ENCODE results near the gene WDR43.

Gene WDR43

GRCh38 chr2:28981016-28981441 lies 86.6 kb downstream of the WDR43 start, which contains the start of gene TOGARAM2:
Gene TOGARAM2 (plus strand): TSS chr2:28981298. CDS start chr2:28994835, 13,537 bp downstream.
- Mint-ChIP-seq H3K36me3 (no peaks in the 10 kb centered on the region), H3K27ac (no peak within 1 kb of the TSS), H3K9me3 (no peaks in the 10 kb centered on the region), H3K4me1 (no peaks in the 10 kb centered on the region), H3K27me3 (peaks cover 4% of the 10 kb centered on the region), H3K4me3 (no peak within 1 kb of the TSS)
- no peak for DNase-seq
- CTCF ChIA-PET, result no interaction called here

- CTCF ChIA-PET, result no interaction called here
- Mint-ChIP-seq H3K27ac (no peak overlapping the region), H3K4me1 (no peaks in the 10 kb centered on the region), H3K4me3 (no peak overlapping the region), H3K27me3 (peaks cover 4% of the 10 kb centered on the region), H3K36me3 (no peaks in the 10 kb centered on the region), H3K9me3 (no peaks in the 10 kb centered on the region)
- no peak for DNase-seq
Observed at GRCh38 chr2:28981620-28982376, 87.3 kb downstream of the WDR43 start.

- Mint-ChIP-seq H3K27ac (no peak overlapping the region), H3K4me3 (no peak overlapping the region), H3K9me3 (no peaks in the 10 kb centered on the region), H3K36me3 (no peaks in the 10 kb centered on the region), H3K4me1 (no peaks in the 10 kb centered on the region), H3K27me3 (peaks cover 4% of the 10 kb centered on the region)
- no peak for DNase-seq
- CTCF ChIA-PET, result no interaction called here
Observed at GRCh38 chr2:28982381-28982950, 88.0 kb downstream of the WDR43 start.

GRCh38 chr2:28986429-28986828 lies 92.0 kb downstream of the WDR43 start:
- H3K4me3 Mint-ChIP-seq, result no peak overlapping the region
- CTCF ChIA-PET, result no interaction called here
- H3K9me3 Mint-ChIP-seq, result no peaks in the 10 kb centered on the region
- no peaks in the 10 kb centered on the region for H3K36me3 Mint-ChIP-seq
- no peak overlapping the region for H3K27ac Mint-ChIP-seq
- peaks cover 7% of the 10 kb centered on the region for H3K27me3 Mint-ChIP-seq
- no peaks in the 10 kb centered on the region for H3K4me1 Mint-ChIP-seq
- no peak for DNase-seq

GRCh38 chr2:28989973-28990372 lies 95.5 kb downstream of the WDR43 start:
- CTCF ChIA-PET, result interaction anchor here (0.7 kb wide), 1 partner anchor 71 kb away, joined by 5 read pairs; no protein-coding TSS in a partner anchor
- Mint-ChIP-seq H3K9me3 (no peaks in the 10 kb centered on the region), H3K36me3 (no peaks in the 10 kb centered on the region), H3K4me1 (no peaks in the 10 kb centered on the region), H3K4me3 (no peak overlapping the region), H3K27me3 (peaks cover 28% of the 10 kb centered on the region), H3K27ac (no peak overlapping the region)
- no peak for DNase-seq

- no peak overlapping the region for H3K27ac Mint-ChIP-seq
- no peaks in the 10 kb centered on the region for H3K36me3 Mint-ChIP-seq
- H3K4me1 Mint-ChIP-seq, result no peaks in the 10 kb centered on the region
- H3K4me3 Mint-ChIP-seq, result no peak overlapping the region
- H3K9me3 Mint-ChIP-seq, result no peaks in the 10 kb centered on the region
- CTCF ChIA-PET, result no interaction called here
- peaks cover 33% of the 10 kb centered on the region for H3K27me3 Mint-ChIP-seq
- no peak for DNase-seq
Observed at GRCh38 chr2:28990445-28990844, 96.0 kb downstream of the WDR43 start.

- CTCF ChIA-PET, result no interaction called here
- no peak for DNase-seq
- Mint-ChIP-seq H3K27ac (no peak overlapping the region), H3K4me1 (no peaks in the 10 kb centered on the region), H3K27me3 (peaks cover 38% of the 10 kb centered on the region), H3K4me3 (no peak overlapping the region), H3K9me3 (no peaks in the 10 kb centered on the region), H3K36me3 (no peaks in the 10 kb centered on the region)
Observed at GRCh38 chr2:28991021-28991420, 96.6 kb downstream of the WDR43 start.

- H3K4me3 Mint-ChIP-seq, result no peak overlapping the region
- DNase-seq, result no peak
- H3K27ac Mint-ChIP-seq, result no peak overlapping the region
- H3K9me3 Mint-ChIP-seq, result no peaks in the 10 kb centered on the region
- H3K27me3 Mint-ChIP-seq, result peaks cover 38% of the 10 kb centered on the region
- CTCF ChIA-PET, result no interaction called here
- H3K4me1 Mint-ChIP-seq, result no peaks in the 10 kb centered on the region
- H3K36me3 Mint-ChIP-seq, result no peaks in the 10 kb centered on the region
Observed at GRCh38 chr2:28991460-28991859, 97.0 kb downstream of the WDR43 start.

- Mint-ChIP-seq H3K4me1 (no peaks in the 10 kb centered on the region), H3K27me3 (peaks cover 44% of the 10 kb centered on the region), H3K27ac (no peak overlapping the region), H3K4me3 (no peak overlapping the region), H3K36me3 (no peaks in the 10 kb centered on the region), H3K9me3 (no peaks in the 10 kb centered on the region)
- CTCF ChIA-PET, result interaction anchor here (0.6 kb wide), 1 partner anchor 1312 kb away, joined by 3 read pairs; no protein-coding TSS in a partner anchor
- DNase-seq, result no peak
Observed at GRCh38 chr2:28993206-28993960, 98.9 kb downstream of the WDR43 start.

- no peak overlapping the region for H3K4me3 Mint-ChIP-seq
- peaks cover 40% of the 10 kb centered on the region for H3K27me3 Mint-ChIP-seq
- H3K27ac Mint-ChIP-seq, result no peak overlapping the region
- H3K36me3 Mint-ChIP-seq, result no peaks in the 10 kb centered on the region
- no peak for DNase-seq
- H3K9me3 Mint-ChIP-seq, result no peaks in the 10 kb centered on the region
- CTCF ChIA-PET, result interaction anchor here (0.6 kb wide), 1 partner anchor 1313 kb away, joined by 3 read pairs; no protein-coding TSS in a partner anchor
- H3K4me1 Mint-ChIP-seq, result no peaks in the 10 kb centered on the region
Observed at GRCh38 chr2:28994074-28994473, 99.6 kb downstream of the WDR43 start.

GRCh38 chr2:28994679-28995078 lies 100.2 kb downstream of the WDR43 start:
- no peak for DNase-seq
- Mint-ChIP-seq H3K27me3 (peaks cover 40% of the 10 kb centered on the region), H3K4me1 (peaks cover 1% of the 10 kb centered on the region), H3K36me3 (no peaks in the 10 kb centered on the region), H3K4me3 (no peak overlapping the region), H3K9me3 (no peaks in the 10 kb centered on the region), H3K27ac (no peak overlapping the region)
- CTCF ChIA-PET, result no interaction called here

GRCh38 chr2:28995765-28996750 lies 101.6 kb downstream of the WDR43 start:
- Mint-ChIP-seq H3K27me3 (peaks cover 40% of the 10 kb centered on the region), H3K4me1 (peaks cover 15% of the 10 kb centered on the region), H3K9me3 (no peaks in the 10 kb centered on the region), H3K4me3 (no peak overlapping the region), H3K27ac (no peak overlapping the region), H3K36me3 (no peaks in the 10 kb centered on the region)
- DNase-seq, result no peak
- CTCF ChIA-PET, result interaction anchor here (0.7 to 0.9 kb wide), 2 partner anchors 200 to 241 kb away, joined by 3 to 4 read pairs; no protein-coding TSS in a partner anchor

- CTCF ChIA-PET, result no interaction called here
- Mint-ChIP-seq H3K27ac (no peak overlapping the region), H3K9me3 (no peaks in the 10 kb centered on the region), H3K27me3 (peaks cover 39% of the 10 kb centered on the region), H3K36me3 (no peaks in the 10 kb centered on the region), H3K4me1 (peaks cover 26% of the 10 kb centered on the region), H3K4me3 (no peak overlapping the region)
- DNase-seq, result no peak
Observed at GRCh38 chr2:28997237-28997846, 102.9 kb downstream of the WDR43 start.
